PC-9 (cell line): ENCODE measurements around the gene PALD1. TPM values are rescaled to one million over a fixed set of nuclear protein-coding genes. Genes with fewer than 3 reads are reported as not detected.

ENCODE experiments used
- BruUV-seq: library from RNA; stranded (reverse); fragments of 400-500 nt; replicated peaks from 2 replicates; lab custom pipeline; 2021; lab: Mats Ljungman, UMichigan
- CTCF ChIA-PET: fragments of 300-600 bp; sonication (Branson Sonifier 250); formaldehyde crosslinking; loops from one replicate; lab custom pipeline; 2022; ENCODE audit warnings: antibody characterized with exemption; lab: Charles Lee
- POLR2A ChIA-PET: fragments of 300-600 bp; sonication (Branson Sonifier 250); formaldehyde crosslinking; loops from one replicate; lab custom pipeline; 2022; ENCODE audit warnings: antibody characterized with exemption; ENCODE audit not compliant: unreplicated experiment; lab: Charles Lee
- DNase-seq, 2 experiments: peaks; one replicate each; pipeline versions ENCODE4 v3.0.0 to v3.0.0-alpha.2; 2015 to 2022; ENCODE audit warnings: mixed read lengths in 1 of 2
- H2AFZ ChIP-seq: fragments of 200-600 bp; sonication (generic); 2 replicates; pipeline ENCODE4 v1.8.1; 2017; ENCODE audit warnings: antibody characterized with exemption
- H3F3A ChIP-seq: fragments of 200-600 bp; sonication (generic); 2 replicates; pipeline ENCODE4 v1.8.1; 2017; ENCODE audit warnings: antibody characterized with exemption, mild to moderate bottlenecking, low read depth; ENCODE audit not compliant: insufficient read depth
- H3K27ac ChIP-seq: fragments of 200-600 bp; sonication (generic); 2 replicates; pipeline ENCODE4 v1.6.1; 2016; ENCODE audit warnings: mixed run types
- H3K27me3 ChIP-seq: fragments of 200-600 bp; sonication (generic); 2 replicates; pipeline ENCODE4 v1.6.1; 2016; ENCODE audit warnings: low read depth, mixed run types; ENCODE audit not compliant: insufficient read depth
- H3K36me3 ChIP-seq: fragments of 200-600 bp; sonication (generic); 2 replicates; pipeline ENCODE4 v1.6.1; 2016; ENCODE audit warnings: low read depth, mixed run types
- H3K4me1 ChIP-seq: fragments of 200-600 bp; sonication (generic); replicated peaks from 2 replicates; pipeline ENCODE4 v1.6.1; 2016; ENCODE audit warnings: mixed run types; ENCODE audit not compliant: insufficient read depth
- H3K4me2 ChIP-seq: fragments of 200-600 bp; sonication (generic); 2 replicates; pipeline ENCODE4 v1.6.1; 2017; ENCODE audit warnings: mixed run types
- H3K4me3 ChIP-seq: fragments of 200-600 bp; sonication (generic); 2 replicates; pipeline ENCODE4 v1.6.1; 2016; ENCODE audit warnings: mixed run types
- H3K79me2 ChIP-seq: fragments of 200-600 bp; sonication (generic); 2 replicates; pipeline ENCODE4 v1.6.1; 2017; ENCODE audit warnings: low read depth, mixed run types
- H3K9me2 ChIP-seq: fragments of 200-600 bp; sonication (generic); 2 replicates; pipeline ENCODE4 v1.8.1; 2017; ENCODE audit warnings: mild to moderate bottlenecking; ENCODE audit not compliant: insufficient read depth
- H3K9me3 ChIP-seq: fragments of 200-600 bp; sonication (generic); 2 replicates; pipeline ENCODE4 v1.8.1; 2016; ENCODE audit warnings: low read depth; ENCODE audit not compliant: insufficient read depth
- H4K20me1 ChIP-seq: fragments of 200-600 bp; sonication (generic); 2 replicates; pipeline ENCODE4 v1.8.1; 2017; ENCODE audit not compliant: insufficient read depth
- CTCF ChIP-seq: fragments of 200-600 bp; sonication (generic); conservative IDR thresholded peaks from 2 replicates; pipeline ENCODE4 v1.6.1; 2017; ENCODE audit warnings: mixed run types, antibody characterized with exemption, mild to moderate bottlenecking, moderate library complexity
- EZH2 ChIP-seq: fragments of 200-600 bp; sonication (generic); IDR thresholded peaks from 2 replicates; pipeline ENCODE4 v1.8.0; 2017; ENCODE audit warnings: antibody characterized with exemption, low read depth
- intact Hi-C: fragments of 100-400 bp; cut with micrococcal nuclease; formaldehyde crosslinking; loops from one replicate; pipeline ENCODE4 v1.10.0; 2022; ENCODE audit not compliant: unreplicated experiment
- total RNA-seq: library from RNA; stranded (reverse); gene quantifications from 2 replicates; pipeline ENCODE4 v1.2.3, GENCODE V29; 2021

The PALD1 gene
- total RNA-seq, 1 experiment from 2014 or later, result 5.2 TPM

GRCh38 chr10:70568113-70568512 lies 89.5 kb downstream of the PALD1 start:
- no TSS peak for BruUV-seq
- ChIA-PET CTCF (interaction anchor here (0.7 kb wide), 1 partner anchor 37 kb away, joined by 4 read pairs; no protein-coding TSS in a partner anchor), POLR2A (no interaction called here)
- H3K4me1 ChIP-seq, result no peaks in the 10 kb centered on the region
- no peaks in the 10 kb centered on the region for H3K9me2 ChIP-seq
- no peak overlapping the region for H3K27ac ChIP-seq
- no peak for DNase-seq
- H3F3A ChIP-seq, result peaks cover 7% of the 10 kb centered on the region; the same call in 1 of the 2 replicates
- H4K20me1 ChIP-seq, result 0 out of 2 replicates have a peak, but pooled peaks cover 4% of the 10 kb centered on the region
- no peak overlapping the region for H3K4me2 ChIP-seq
- no peaks in the 10 kb centered on the region for H3K27me3 ChIP-seq
- TF ChIP-seq CTCF, result no peak
- no peak for TF ChIP-seq EZH2
- no peaks in the 10 kb centered on the region for H3K9me3 ChIP-seq
- H3K79me2 ChIP-seq, result no peaks in the 10 kb centered on the region
- no peak overlapping the region for H2AFZ ChIP-seq
- H3K4me3 ChIP-seq, result no peak overlapping the region
- no peaks in the 10 kb centered on the region for H3K36me3 ChIP-seq
- intact Hi-C loops, result no loop called here

GRCh38 chr10:70568781-70569495 lies 90.4 kb downstream of the PALD1 start:
- no peaks in the 10 kb centered on the region for H3K9me3 ChIP-seq
- intact Hi-C loops, result no loop called here
- no peaks in the 10 kb centered on the region for H3K36me3 ChIP-seq
- H3K27ac ChIP-seq, result no peak overlapping the region
- no peaks in the 10 kb centered on the region for H3K9me2 ChIP-seq
- DNase-seq, result no peak
- H3K4me3 ChIP-seq, result no peak overlapping the region
- no peak for TF ChIP-seq EZH2
- no peak for TF ChIP-seq CTCF
- ChIA-PET CTCF (interaction anchor here (0.7 kb wide), 1 partner anchor 37 kb away, joined by 4 read pairs; no protein-coding TSS in a partner anchor), POLR2A (no interaction called here)
- peaks cover 7% of the 10 kb centered on the region; the same call in 1 of the 2 replicates for H3F3A ChIP-seq
- no peaks in the 10 kb centered on the region for H3K4me1 ChIP-seq
- H3K4me2 ChIP-seq, result no peak overlapping the region
- H3K79me2 ChIP-seq, result no peaks in the 10 kb centered on the region
- no TSS peak for BruUV-seq
- 0 out of 2 replicates have a peak, but pooled peaks cover 4% of the 10 kb centered on the region for H4K20me1 ChIP-seq
- no peak overlapping the region for H2AFZ ChIP-seq
- no peaks in the 10 kb centered on the region for H3K27me3 ChIP-seq

DNA sequence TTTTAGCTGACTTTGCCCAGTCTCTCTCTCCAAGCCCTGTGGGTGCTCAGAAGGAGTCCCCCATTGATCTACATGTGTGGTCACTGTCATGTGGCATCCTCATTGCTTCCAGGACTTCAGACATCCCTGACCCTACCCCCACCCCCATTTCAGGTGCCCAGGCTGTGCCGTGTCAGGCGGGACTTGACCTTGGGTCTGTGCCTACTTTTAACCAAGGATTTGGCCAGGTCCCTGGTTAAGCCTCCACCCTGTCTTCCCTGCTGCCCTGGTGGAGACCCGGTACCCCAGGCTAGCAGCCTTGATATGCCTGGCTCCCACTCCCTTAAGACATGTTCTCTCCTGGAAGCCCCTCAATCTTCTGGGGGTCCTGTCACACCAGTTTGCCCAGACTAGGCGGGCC lies 92.7 kb downstream of the PALD1 start:
- DNase-seq, result no peak
- Histone ChIP-seq H3K36me3 (no peaks in the 10 kb centered on the region), H3K27ac (no peak overlapping the region), H2AFZ (no peak overlapping the region), H3K9me2 (no peaks in the 10 kb centered on the region), H3K4me3 (no peak overlapping the region), H3K27me3 (no peaks in the 10 kb centered on the region), H3K4me1 (peaks cover 2% of the 10 kb centered on the region), H3F3A (peaks cover 7% of the 10 kb centered on the region; the same call in 1 of the 2 replicates), H3K9me3 (no peaks in the 10 kb centered on the region), H4K20me1 (0 out of 2 replicates have a peak, but pooled peaks cover 4% of the 10 kb centered on the region), H3K4me2 (no peak overlapping the region), H3K79me2 (no peaks in the 10 kb centered on the region)
- intact Hi-C loops, result no loop called here
- ChIA-PET POLR2A (no interaction called here), CTCF (no interaction called here)
- TF ChIP-seq CTCF (no peak), EZH2 (no peak)
- no TSS peak for BruUV-seq
